ENCODE measurements around the gene YPEL4. TPM values are rescaled to one million over a fixed set of nuclear protein-coding genes. Genes with fewer than 3 reads are reported as not detected.

YPEL4 gene
- total RNA-seq, 1 experiment from 2014 or later, result not detected

DNA sequence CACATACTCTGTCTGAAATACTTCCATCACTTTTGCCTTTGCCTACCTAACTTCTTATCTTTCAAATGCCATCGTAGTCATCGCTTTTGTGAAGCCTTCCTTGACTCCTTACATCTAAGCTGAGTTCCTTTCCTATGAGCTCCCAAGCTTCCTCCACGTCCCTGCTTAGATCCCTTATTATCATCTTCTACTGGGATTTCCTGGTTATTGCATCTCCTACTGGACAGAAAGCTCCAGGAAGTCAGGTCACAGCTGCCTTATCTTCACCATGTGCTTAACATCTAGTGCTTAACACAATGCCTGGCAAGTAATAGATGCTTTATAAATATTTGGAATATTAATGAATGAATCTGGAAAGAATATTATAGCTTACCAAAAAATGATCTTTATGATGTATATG, 5.9 kb downstream of the YPEL4 start:
- POLR2A ChIA-PET, result interaction anchor here (0.5 to 0.6 kb wide), 3 partner anchors 36 to 282 kb away, joined by 4 to 5 read pairs (median 5); no protein-coding TSS in a partner anchor
- TF ChIP-seq, protein P1, sequence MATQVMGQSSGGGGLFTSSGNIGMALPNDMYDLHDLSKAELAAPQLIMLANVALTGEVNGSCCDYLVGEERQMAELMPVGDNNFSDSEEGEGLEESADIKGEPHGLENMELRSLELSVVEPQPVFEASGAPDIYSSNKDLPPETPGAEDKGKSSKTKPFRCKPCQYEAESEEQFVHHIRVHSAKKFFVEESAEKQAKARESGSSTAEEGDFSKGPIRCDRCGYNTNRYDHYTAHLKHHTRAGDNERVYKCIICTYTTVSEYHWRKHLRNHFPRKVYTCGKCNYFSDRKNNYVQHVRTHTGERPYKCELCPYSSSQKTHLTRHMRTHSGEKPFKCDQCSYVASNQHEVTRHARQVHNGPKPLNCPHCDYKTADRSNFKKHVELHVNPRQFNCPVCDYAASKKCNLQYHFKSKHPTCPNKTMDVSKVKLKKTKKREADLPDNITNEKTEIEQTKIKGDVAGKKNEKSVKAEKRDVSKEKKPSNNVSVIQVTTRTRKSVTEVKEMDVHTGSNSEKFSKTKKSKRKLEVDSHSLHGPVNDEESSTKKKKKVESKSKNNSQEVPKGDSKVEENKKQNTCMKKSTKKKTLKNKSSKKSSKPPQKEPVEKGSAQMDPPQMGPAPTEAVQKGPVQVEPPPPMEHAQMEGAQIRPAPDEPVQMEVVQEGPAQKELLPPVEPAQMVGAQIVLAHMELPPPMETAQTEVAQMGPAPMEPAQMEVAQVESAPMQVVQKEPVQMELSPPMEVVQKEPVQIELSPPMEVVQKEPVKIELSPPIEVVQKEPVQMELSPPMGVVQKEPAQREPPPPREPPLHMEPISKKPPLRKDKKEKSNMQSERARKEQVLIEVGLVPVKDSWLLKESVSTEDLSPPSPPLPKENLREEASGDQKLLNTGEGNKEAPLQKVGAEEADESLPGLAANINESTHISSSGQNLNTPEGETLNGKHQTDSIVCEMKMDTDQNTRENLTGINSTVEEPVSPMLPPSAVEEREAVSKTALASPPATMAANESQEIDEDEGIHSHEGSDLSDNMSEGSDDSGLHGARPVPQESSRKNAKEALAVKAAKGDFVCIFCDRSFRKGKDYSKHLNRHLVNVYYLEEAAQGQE (IDR thresholded peaks at IDR 0.05; ENCODE audit: insufficient read depth in 1 of 2, low read depth in 2 of 2, low read length in 1 of 2), result no peak
- TF ChIP-seq POLR2AphosphoS5 (IDR thresholded peaks at IDR 0.05; ENCODE audit: low read depth, low read length) (no peak), TCF7L2 (IDR thresholded peaks at IDR 0.05; ENCODE audit: low read depth, low read length) (no peak), CTCF (IDR thresholded peaks at IDR 0.05) (no peak), SIN3A (IDR thresholded peaks at IDR 0.05; ENCODE audit: borderline replicate concordance, insufficient read depth, low read depth, low read length) (no peak)
- no TSS peak for BruUV-seq (replicated peaks)

DNA sequence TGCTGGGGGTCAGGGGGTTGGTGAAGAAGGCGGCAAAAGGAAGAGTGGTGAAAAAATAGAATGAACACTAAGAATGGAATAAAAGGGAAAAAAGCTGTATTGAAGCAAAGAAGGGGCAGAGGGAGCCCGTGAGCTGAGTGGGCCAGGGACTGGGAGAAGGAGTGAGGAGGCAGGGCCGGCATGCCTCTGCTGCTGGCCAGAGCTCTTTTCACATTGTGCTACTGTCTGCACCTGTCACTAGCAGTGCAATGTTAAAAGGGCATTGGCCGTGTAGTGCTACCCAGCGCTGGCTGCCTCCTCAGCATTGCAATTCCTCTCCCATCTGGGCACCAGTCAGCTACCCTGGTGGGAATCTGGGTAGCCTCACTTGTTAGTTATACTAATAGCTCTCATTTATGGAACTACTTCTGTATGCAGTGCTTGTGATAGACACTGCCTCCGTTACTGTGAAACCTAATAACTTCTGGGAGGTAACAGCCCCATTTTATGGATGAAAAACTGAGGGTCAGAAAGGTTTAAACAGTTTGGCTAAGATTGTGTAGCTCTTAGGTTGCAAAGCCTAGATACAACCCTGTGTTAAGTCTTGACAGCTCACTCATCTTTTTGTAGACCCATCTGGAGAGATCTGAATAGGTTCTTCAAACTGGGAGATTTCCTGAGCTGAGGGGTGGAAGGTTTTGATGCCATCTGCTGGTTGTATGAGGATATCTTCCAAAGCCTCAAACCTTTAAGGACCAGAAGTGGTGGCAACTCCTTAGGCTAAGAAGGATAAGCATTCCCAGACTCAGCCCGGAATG, 8.5 kb downstream of the YPEL4 start:
- no peaks in the 10 kb centered on the region for H3K9me3 ChIP-seq (ENCODE audit: control insufficient read depth, insufficient read depth, low read depth, low read length)
- peaks cover 24% of the 10 kb centered on the region for H3K4me1 ChIP-seq (ENCODE audit: control insufficient read depth, insufficient read depth, low read length)
- H3K27me3 ChIP-seq (ENCODE audit: control insufficient read depth, insufficient read depth, low read length), result no peaks in the 10 kb centered on the region
- no TSS peak for BruUV-seq (replicated peaks)
- intact Hi-C loops (cut with micrococcal nuclease; ENCODE audit: unreplicated experiment), result loop anchor here (1.0 to 10.0 kb wide), 4 partner anchors 73 to 294 kb away; partner anchors contain the start of gene TIMM10
- TF ChIP-seq, protein P1 (IDR thresholded peaks at IDR 0.05; ENCODE audit: insufficient read depth in 1 of 2, low read depth in 2 of 2, low read length in 1 of 2), result no peak
- no peak for TF ChIP-seq POLR2AphosphoS5 (IDR thresholded peaks at IDR 0.05; ENCODE audit: low read depth, low read length)
- no peak for TF ChIP-seq SIN3A (IDR thresholded peaks at IDR 0.05; ENCODE audit: borderline replicate concordance, insufficient read depth, low read depth, low read length)
- peak; percentile 76 for TF ChIP-seq CTCF (IDR thresholded peaks at IDR 0.05)
- TF ChIP-seq TCF7L2 (IDR thresholded peaks at IDR 0.05; ENCODE audit: low read depth, low read length), result no peak
- in situ Hi-C loops (cut with HindIII; ENCODE audit: low pct_unique_long_range_greater_than_20kb, low sequenced_read_pairs), result no loop called here
- ATAC-seq (0 out of 2 replicates have a peak, but pooled peaks have one; percentile 41), DNase-seq (ENCODE audit: low read depth, low spot score) (no peak)
- no peaks in the 10 kb centered on the region for H3K36me3 ChIP-seq (ENCODE audit: control insufficient read depth, insufficient read depth, low read length)
- CTCF ChIA-PET, result interaction anchor here (0.6 to 2.6 kb wide), 10 partner anchors 38 to 296 kb away, joined by 3 to 31 read pairs (median 4); partner anchors contain the start of gene UBE2L6
- H3K4me3 ChIP-seq (ENCODE audit: low read depth in 2 of 2, low read length in 2 of 2), result no peak overlapping the region
- POLR2A ChIA-PET, result no interaction called here
- no peak overlapping the region for H3K27ac ChIP-seq (ENCODE audit: low read length)

More for the DNA sequence above, 5.9 kb downstream of the YPEL4 start:
- Histone ChIP-seq H3K36me3 (ENCODE audit: control insufficient read depth, insufficient read depth, low read length) (no peaks in the 10 kb centered on the region), H3K27ac (ENCODE audit: low read length) (no peak overlapping the region), H3K4me1 (ENCODE audit: control insufficient read depth, insufficient read depth, low read length) (peaks cover 27% of the 10 kb centered on the region), H3K4me3 (ENCODE audit: low read depth in 2 of 2, low read length in 2 of 2) (no peak overlapping the region), H3K27me3 (ENCODE audit: control insufficient read depth, insufficient read depth, low read length) (peaks cover 5% of the 10 kb centered on the region; the same call in 1 of the 2 replicates), H3K9me3 (ENCODE audit: control insufficient read depth, insufficient read depth, low read depth, low read length) (no peaks in the 10 kb centered on the region)
- no peak for DNase-seq (ENCODE audit: low read depth, low spot score)
- intact Hi-C loops (cut with micrococcal nuclease; ENCODE audit: unreplicated experiment), result loop anchor here (5.0 to 10.0 kb wide), 2 partner anchors 189 to 297 kb away; no protein-coding TSS in a partner anchor
- in situ Hi-C loops (cut with HindIII; ENCODE audit: low pct_unique_long_range_greater_than_20kb, low sequenced_read_pairs), result no loop called here
- ATAC-seq, result no peak
- CTCF ChIA-PET, result interaction anchor here (0.5 to 2.3 kb wide), 9 partner anchors 13 to 371 kb away, joined by 3 to 15 read pairs (median 3); partner anchors contain the start of gene UBE2L6
